Measurements from ENCODE around the gene EXT2. TPM values are rescaled to one million over a fixed set of nuclear protein-coding genes. Genes with fewer than 3 reads are reported as not detected.
A peak's percentile ranks its signal among the peaks of the same experiment; 100 is the strongest.

Gene EXT2
- total RNA-seq, 1 donor from 2014 or later = 95.6 TPM

GRCh38 chr11:44083906-44084305 lies 11.6 kb upstream of the EXT2 start:
- H3K36me3 ChIP-seq (ENCODE audit: control insufficient read depth, insufficient read depth, low read length) = no peaks in the 10 kb centered on the region
- TF ChIP-seq CTCF (IDR thresholded peaks at IDR 0.05; ENCODE audit: insufficient read depth, low read length, severe bottlenecking) = no peak
- no peak overlapping the region for H3K4me3 ChIP-seq (ENCODE audit: low read depth, low read length)
- no peak for FAIRE-seq
- H3K27me3 ChIP-seq (ENCODE audit: control insufficient read depth, insufficient read depth, low read length) = no peaks in the 10 kb centered on the region
- no peak for DNase-seq (ENCODE audit: low read depth)

GRCh38 chr11:44085330-44085729 lies 10.1 kb upstream of the EXT2 start:
- no peak for TF ChIP-seq CTCF (IDR thresholded peaks at IDR 0.05; ENCODE audit: insufficient read depth, low read length, severe bottlenecking)
- Histone ChIP-seq H3K27me3 (ENCODE audit: control insufficient read depth, insufficient read depth, low read length) (no peaks in the 10 kb centered on the region), H3K4me3 (ENCODE audit: low read depth, low read length) (no peak overlapping the region), H3K36me3 (ENCODE audit: control insufficient read depth, insufficient read depth, low read length) (no peaks in the 10 kb centered on the region)
- FAIRE-seq = no peak
- DNase-seq (ENCODE audit: low read depth) = no peak

- DNase-seq (ENCODE audit: low read depth) (no peak), FAIRE-seq (no peak)
- no peak overlapping the region for H3K4me3 ChIP-seq (ENCODE audit: low read depth, low read length)
- H3K27me3 ChIP-seq (ENCODE audit: control insufficient read depth, insufficient read depth, low read length) = no peaks in the 10 kb centered on the region
- H3K36me3 ChIP-seq (ENCODE audit: control insufficient read depth, insufficient read depth, low read length) = no peaks in the 10 kb centered on the region
- no peak for TF ChIP-seq CTCF (IDR thresholded peaks at IDR 0.05; ENCODE audit: insufficient read depth, low read length, severe bottlenecking)
Observed at GRCh38 chr11:44088377-44088776, 7.1 kb upstream of the EXT2 start.

- Histone ChIP-seq H3K27me3 (ENCODE audit: control insufficient read depth, insufficient read depth, low read length) (no peaks in the 10 kb centered on the region), H3K36me3 (ENCODE audit: control insufficient read depth, insufficient read depth, low read length) (no peaks in the 10 kb centered on the region), H3K4me3 (ENCODE audit: low read depth, low read length) (no peak overlapping the region)
- DNase-seq (ENCODE audit: low read depth) (no peak), FAIRE-seq (no peak)
- no peak for TF ChIP-seq CTCF (IDR thresholded peaks at IDR 0.05; ENCODE audit: insufficient read depth, low read length, severe bottlenecking)
Observed at GRCh38 chr11:44088871-44089270, 6.6 kb upstream of the EXT2 start.

- DNase-seq (ENCODE audit: low read depth) (no peak), FAIRE-seq (no peak)
- H3K4me3 ChIP-seq (ENCODE audit: low read depth, low read length) = no peak overlapping the region
- TF ChIP-seq CTCF (IDR thresholded peaks at IDR 0.05; ENCODE audit: insufficient read depth, low read length, severe bottlenecking) = no peak
- H3K27me3 ChIP-seq (ENCODE audit: control insufficient read depth, insufficient read depth, low read length) = no peaks in the 10 kb centered on the region
- H3K36me3 ChIP-seq (ENCODE audit: control insufficient read depth, insufficient read depth, low read length) = no peaks in the 10 kb centered on the region
Observed at GRCh38 chr11:44090539-44090938, 4.9 kb upstream of the EXT2 start.

- DNase-seq (ENCODE audit: low read depth) = peak; percentile 76
- Histone ChIP-seq H3K4me3 (ENCODE audit: low read depth, low read length) (no peak overlapping the region), H3K36me3 (ENCODE audit: control insufficient read depth, insufficient read depth, low read length) (no peaks in the 10 kb centered on the region), H3K27me3 (ENCODE audit: control insufficient read depth, insufficient read depth, low read length) (no peaks in the 10 kb centered on the region)
- no peak for FAIRE-seq
- TF ChIP-seq CTCF (IDR thresholded peaks at IDR 0.05; ENCODE audit: insufficient read depth, low read length, severe bottlenecking) = peak; percentile 73
Observed at GRCh38 chr11:44094260-44094868, 1.1 kb upstream of the EXT2 start.
